HS-27A (cell line): Measurements from ENCODE around the gene EPOP.

Experiments
- DNase-seq: peaks from one replicate; pipeline ENCODE4 v3.0.0-alpha.2; 2012; ENCODE audit warnings: low read depth, missing footprints

Gene EPOP

GRCh38 chr17:38674749-38675615 is at the start of gene EPOP:
Gene EPOP, minus strand, starts transcription at chr17:38674957. Its CDS starts 462 bp downstream, at chr17:38674495.
- DNase-seq, result no peak

- no peak for DNase-seq
These were observed 47.0 kb upstream of the EPOP start for GRCh38 chr17:38721802-38722201.

GRCh38 chr17:38720941-38721340 is 46.2 kb upstream of the EPOP start:
- no peak for DNase-seq

- DNase-seq, result no peak
These were observed 45.3 kb upstream of the EPOP start for GRCh38 chr17:38719943-38720641.

- DNase-seq, result no peak
These were observed 44.7 kb upstream of the EPOP start for GRCh38 chr17:38719289-38719942.

GRCh38 chr17:38717139-38717745 is 42.5 kb upstream of the EPOP start:
- no peak for DNase-seq

- DNase-seq, result no peak
These were observed 41.7 kb upstream of the EPOP start for GRCh38 chr17:38716368-38717005.

- DNase-seq, result no peak
These were observed 40.6 kb upstream of the EPOP start for GRCh38 chr17:38715216-38715943.

- no peak for DNase-seq
These were observed 38.8 kb upstream of the EPOP start for GRCh38 chr17:38713456-38714075.

GRCh38 chr17:38712593-38712992 is 37.8 kb upstream of the EPOP start:
- no peak for DNase-seq

GRCh38 chr17:38711792-38712571 is 37.2 kb upstream of the EPOP start:
- no peak for DNase-seq

- no peak for DNase-seq
These were observed 36.2 kb upstream of the EPOP start for GRCh38 chr17:38710985-38711384.

GRCh38 chr17:38710604-38710962 is 35.8 kb upstream of the EPOP start:
- DNase-seq, result no peak

- no peak for DNase-seq
These were observed 35.3 kb upstream of the EPOP start for GRCh38 chr17:38709864-38710603.

GRCh38 chr17:38709104-38709820 is 34.5 kb upstream of the EPOP start:
- no peak for DNase-seq

GRCh38 chr17:38707678-38708351 is 33.1 kb upstream of the EPOP start:
- no peak for DNase-seq

GRCh38 chr17:38706505-38707216 is 31.9 kb upstream of the EPOP start:
- no peak for DNase-seq
